ENCODE data around the gene FYN. TPM values are rescaled to one million over a fixed set of nuclear protein-coding genes. Genes with fewer than 3 reads are reported as not detected.
A peak's percentile ranks its signal among the peaks of the same experiment; 100 is the strongest.

FYN gene
- polyA plus RNA-seq, 2 of the 4 experiments (the other 2 are of a cell fraction), result 3.5 to 3.7 TPM

- ATAC-seq (no peak), FAIRE-seq (no peak), DNase-seq (ENCODE audit: low read depth in 1 of 2, low spot score in 1 of 2) (no peak)
- Histone ChIP-seq H3K9me3 (no peaks in the 10 kb centered on the region), H3K4me1 (no peaks in the 10 kb centered on the region), H3K4me2 (no peak overlapping the region), H3K27ac (no peak overlapping the region), H3K4me3 (no peak overlapping the region)
- CTCF ChIA-PET, result no interaction called here
- 56% methylated on average over 11 of the region's 11 CpGs for WGBS (ENCODE audit: missing lambda C conversion rate)
- POLR2A ChIA-PET, result no interaction called here
- no peak for TF ChIP-seq GATA3 (IDR thresholded peaks at IDR 0.05; ENCODE audit: borderline replicate concordance)
- TF ChIP-seq FOXS1 (CRISPR knock-in tag; IDR thresholded peaks at IDR 0.05), result no peak
- no peak for TF ChIP-seq CHD2 (IDR thresholded peaks at IDR 0.05; ENCODE audit: low read length, partially characterized antibody)
- TF ChIP-seq MAZ (IDR thresholded peaks at IDR 0.05; ENCODE audit: borderline replicate concordance, low read depth, low read length), result no peak
- TF ChIP-seq REST (IDR thresholded peaks at IDR 0.05), result no peak
- TF ChIP-seq HOXB5 (CRISPR knock-in tag; IDR thresholded peaks at IDR 0.05), result no peak
- TF ChIP-seq HEYL (CRISPR knock-in tag; IDR thresholded peaks at IDR 0.05), result no peak
- TF ChIP-seq EHMT2 (IDR thresholded peaks at IDR 0.05; ENCODE audit: low read depth), result no peak
- TF ChIP-seq KDM5A (IDR thresholded peaks at IDR 0.05), result no peak
- no peak for TF ChIP-seq CHD4 (IDR thresholded peaks at IDR 0.05; ENCODE audit: borderline replicate concordance)
Measured at GRCh38 chr6:111800259-111800765, 72.9 kb downstream of the FYN start.

DNA sequence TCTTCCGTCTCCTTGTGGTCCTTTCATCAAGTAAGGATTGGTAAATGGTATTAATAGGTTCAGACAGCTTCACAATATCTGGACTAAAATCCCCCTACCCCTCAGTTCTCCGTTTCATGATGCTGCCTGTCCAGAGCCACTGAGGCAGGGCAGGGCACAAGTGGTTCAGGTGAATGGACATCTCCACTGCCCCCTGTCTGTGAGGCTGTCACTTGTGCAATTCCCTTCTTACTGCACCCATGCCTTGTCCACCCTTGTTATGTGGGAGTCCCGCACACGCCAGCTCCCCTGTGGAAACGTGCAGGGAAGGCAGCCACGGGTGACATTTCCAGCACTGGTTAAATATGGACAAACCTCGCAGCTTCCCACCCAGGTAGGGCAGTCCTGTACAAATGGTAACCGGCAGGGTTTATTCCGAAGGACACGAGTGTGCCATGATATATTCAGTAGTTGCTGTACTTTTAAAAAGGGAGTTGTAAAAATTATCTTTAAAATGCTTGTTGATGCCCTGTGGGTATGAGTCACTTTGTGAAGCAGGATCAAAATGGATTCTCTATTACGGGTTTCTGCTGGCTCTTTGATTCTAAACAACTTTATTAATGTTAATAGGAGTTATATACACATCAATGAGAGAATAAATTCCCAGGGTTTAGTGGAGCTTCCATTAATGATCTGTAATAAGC lies 73.5 kb downstream of the FYN start:
- ChIA-PET CTCF (no interaction called here), POLR2A (no interaction called here)
- ATAC-seq (peak in 1 of 2 experiments; percentile 48; a peak in 2 of 6 replicates), DNase-seq (ENCODE audit: low read depth in 1 of 2, low spot score in 1 of 2) (no peak), FAIRE-seq (no peak)
- Histone ChIP-seq H3K4me1 (no peaks in the 10 kb centered on the region), H3K4me2 (no peak overlapping the region), H3K27ac (no peak overlapping the region), H3K4me3 (no peak overlapping the region), H3K9me3 (no peaks in the 10 kb centered on the region)
- no peak for TF ChIP-seq HOXB5 (CRISPR knock-in tag; IDR thresholded peaks at IDR 0.05)
- no peak for TF ChIP-seq BCL3 (IDR thresholded peaks at IDR 0.05)
- TF ChIP-seq POLR2AphosphoS2 (conservative IDR thresholded peaks at IDR 0.05; ENCODE audit: low read length), result no peak
- TF ChIP-seq CHD4 (IDR thresholded peaks at IDR 0.05; ENCODE audit: borderline replicate concordance), result no peak
- no peak for TF ChIP-seq HOXA7 (CRISPR knock-in tag; IDR thresholded peaks at IDR 0.05)
- TF ChIP-seq, protein P1, sequence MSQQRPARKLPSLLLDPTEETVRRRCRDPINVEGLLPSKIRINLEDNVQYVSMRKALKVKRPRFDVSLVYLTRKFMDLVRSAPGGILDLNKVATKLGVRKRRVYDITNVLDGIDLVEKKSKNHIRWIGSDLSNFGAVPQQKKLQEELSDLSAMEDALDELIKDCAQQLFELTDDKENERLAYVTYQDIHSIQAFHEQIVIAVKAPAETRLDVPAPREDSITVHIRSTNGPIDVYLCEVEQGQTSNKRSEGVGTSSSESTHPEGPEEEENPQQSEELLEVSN (IDR thresholded peaks at IDR 0.05; ENCODE audit: borderline replicate concordance, low read depth), result no peak
- no peak for TF ChIP-seq CBX2 (IDR thresholded peaks at IDR 0.05; ENCODE audit: borderline replicate concordance, low read depth)
- WGBS (ENCODE audit: missing lambda C conversion rate), result 67% methylated on average over 11 of the region's 11 CpGs

DNA sequence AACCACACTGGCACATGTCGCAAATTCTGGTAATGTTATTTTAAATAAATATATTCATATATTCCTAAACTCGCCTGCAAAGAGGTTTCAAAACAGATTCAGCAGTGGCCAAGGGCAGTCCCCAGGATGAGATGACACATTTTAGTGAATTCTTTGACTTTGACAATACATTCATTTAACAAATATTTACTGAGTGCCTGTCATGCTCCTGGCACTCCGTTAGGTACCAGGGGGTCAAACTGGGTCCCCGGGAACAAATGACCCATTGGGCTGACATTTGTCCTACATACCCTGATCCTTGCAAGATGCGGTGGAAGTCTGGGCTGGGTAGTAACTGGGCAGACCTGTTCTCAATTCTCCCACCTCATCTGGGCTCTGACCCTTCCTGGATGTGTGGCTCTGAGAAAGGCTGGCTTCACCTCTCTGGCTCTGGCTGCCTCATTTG lies 74.9 kb downstream of the FYN start:
- FAIRE-seq, result no peak
- CTCF ChIA-PET, result no interaction called here
- no peaks in the 10 kb centered on the region for H3K9me3 ChIP-seq
- H3K4me2 ChIP-seq, result no peak overlapping the region
- no peak for ATAC-seq
- no peak for DNase-seq (ENCODE audit: low read depth in 1 of 2, low spot score in 1 of 2)
- H3K4me3 ChIP-seq, result no peak overlapping the region
- H3K4me1 ChIP-seq, result no peaks in the 10 kb centered on the region
- 24% methylated on average over 4 of the region's 5 CpGs for WGBS (ENCODE audit: missing lambda C conversion rate)
- POLR2A ChIA-PET, result no interaction called here
- H3K27ac ChIP-seq, result no peak overlapping the region
- TF ChIP-seq RAD21 (conservative IDR thresholded peaks at IDR 0.05 in 1 of 2, IDR thresholded peaks at IDR 0.05 in 1 of 2) (no peak), TFCP2L1 (CRISPR knock-in tag; IDR thresholded peaks at IDR 0.05) (no peak), REST (IDR thresholded peaks at IDR 0.05) (no peak), ELK1 (IDR thresholded peaks at IDR 0.05; ENCODE audit: low read depth, low read length) (no peak), ZC3H11A (IDR thresholded peaks at IDR 0.05) (no peak), ESRRA (IDR thresholded peaks at IDR 0.05; ENCODE audit: borderline replicate concordance, low read length) (no peak), ATOH8 (CRISPR knock-in tag; IDR thresholded peaks at IDR 0.05; ENCODE audit: low read depth) (no peak)
